ENCODE measurements around the gene THAP4.

GRCh38 chr2:241649927-241650326 lies 13.0 kb upstream of the THAP4 start:
- TF ChIP-seq CTCF (IDR thresholded peaks at IDR 0.05; ENCODE audit: low read length): no peak
- TF ChIP-seq EZH2phosphoT487 (IDR thresholded peaks at IDR 0.05; ENCODE audit: low read length): no peak

Measured in MM.1S (cell line).